PC-3 (cell line): Measurements from ENCODE around the gene ASPN. TPM values are rescaled to one million over a fixed set of nuclear protein-coding genes. Genes with fewer than 3 reads are reported as not detected.

Experiments
- ATAC-seq: fragments of 200-7000 bp; cut with Tn5 transposase; 2 replicates; pipeline ENCODE4 v1.9.1; 2020; ENCODE audit warnings: mild to moderate bottlenecking, moderate library complexity
- BruUV-seq: library from RNA; stranded (reverse); fragments of 400-500 nt; replicated peaks from 2 replicates; lab custom pipeline; 2021; lab: Mats Ljungman, UMichigan
- CTCF ChIA-PET: fragments of 300-600 bp; sonication (Branson Sonifier 250); formaldehyde crosslinking; loops from one replicate; lab custom pipeline; 2022; ENCODE audit warnings: antibody characterized with exemption; lab: Charles Lee
- POLR2A ChIA-PET: fragments of 300-600 bp; sonication (Branson Sonifier 250); formaldehyde crosslinking; loops from one replicate; lab custom pipeline; 2022; ENCODE audit warnings: antibody characterized with exemption; ENCODE audit not compliant: unreplicated experiment; lab: Charles Lee
- DNase-seq: peaks from one replicate; pipeline ENCODE4 v3.0.0-alpha.2; 2015
- H2AFZ ChIP-seq: fragments of 300-600 bp; sonication (generic); 2 replicates; pipeline ENCODE4 v1.6.0; 2016; ENCODE audit warnings: antibody characterized with exemption, low read length
- H3F3A ChIP-seq: fragments of 300-600 bp; sonication (generic); one replicate; pipeline ENCODE4 v1.6.0; 2017; ENCODE audit warnings: antibody characterized with exemption, low read length, control low read depth, mild to moderate bottlenecking; ENCODE audit not compliant: unreplicated experiment
- H3K27ac ChIP-seq: fragments of 300-600 bp; sonication (generic); 2 replicates; pipeline ENCODE4 v1.5.1; 2016; ENCODE audit warnings: mild to moderate bottlenecking, low read length
- H3K27me3 ChIP-seq: fragments of 300-600 bp; sonication (generic); 2 replicates; pipeline ENCODE4 v1.6.1; 2016; ENCODE audit warnings: low read length, mixed read lengths
- H3K36me3 ChIP-seq: fragments of 300-600 bp; sonication (generic); 2 replicates; pipeline ENCODE4 v1.6.1; 2016; ENCODE audit warnings: low read depth, mixed run types, low read length, mixed read lengths
- H3K4me1 ChIP-seq: fragments of 300-600 bp; sonication (generic); 2 replicates; pipeline ENCODE4 v1.5.1; 2016; ENCODE audit warnings: low read length; ENCODE audit not compliant: insufficient read depth
- H3K4me2 ChIP-seq: fragments of 300-600 bp; sonication (generic); 2 replicates; pipeline ENCODE4 v1.6.0; 2016; ENCODE audit warnings: low read length
- H3K4me3 ChIP-seq: fragments of 300-600 bp; sonication (generic); 2 replicates; pipeline ENCODE4 v1.5.1; 2016; ENCODE audit warnings: mild to moderate bottlenecking, low read length, mixed read lengths
- H3K79me2 ChIP-seq: fragments of 300-600 bp; sonication (generic); 2 replicates; pipeline ENCODE4 v1.6.1; 2017; ENCODE audit warnings: low read length, mixed read lengths
- H3K9ac ChIP-seq: fragments of 300-600 bp; sonication (generic); 2 replicates; pipeline ENCODE4 v1.6.0; 2016; ENCODE audit warnings: mild to moderate bottlenecking, low read length
- H3K9me2 ChIP-seq: fragments of 300-600 bp; sonication (generic); replicated peaks from 2 replicates; pipeline ENCODE4 v1.6.1; 2016; ENCODE audit warnings: mixed run types, low read length, mixed read lengths
- H3K9me3 ChIP-seq: fragments of 300-600 bp; sonication (generic); 2 replicates; pipeline ENCODE4 v1.6.1; 2016; ENCODE audit warnings: low read length, mixed read lengths
- H4K20me1 ChIP-seq: fragments of 300-600 bp; sonication (generic); 2 replicates; pipeline ENCODE4 v1.6.1; 2016; ENCODE audit warnings: low read length, mixed read lengths
- EZH2 ChIP-seq: fragments of 300-600 bp; sonication (generic); IDR thresholded peaks from one replicate; pipeline ENCODE4 v1.6.1; 2017; ENCODE audit warnings: antibody characterized with exemption, mild to moderate bottlenecking, low read length; ENCODE audit not compliant: unreplicated experiment
- EZH2phosphoT487 ChIP-seq: fragments of 300-600 bp; sonication (generic); IDR thresholded peaks from 2 replicates; pipeline ENCODE4 v1.6.1; 2018; ENCODE audit warnings: mild to moderate bottlenecking, antibody characterized with exemption, low read length, borderline replicate concordance
- intact Hi-C: fragments of 100-400 bp; cut with micrococcal nuclease; formaldehyde crosslinking; loops from 2 replicates; pipeline ENCODE4 v1.9.0; 2023
- total RNA-seq: library from RNA; depleted of rRNA; stranded (reverse); fragments of >200 nt; gene quantifications from 2 replicates; pipeline ENCODE4 v1.2.3, GENCODE V29; 2014
- TF ChIP-seq, protein P1 (sequence below): fragments of 300-600 bp; sonication (generic); conservative IDR thresholded peaks from 2 replicates; pipeline ENCODE4 v1.5.1; 2017; ENCODE audit warnings: antibody characterized with exemption, low read depth, mild to moderate bottlenecking, low read length

Gene ASPN
- total RNA-seq, 1 experiment from 2014 or later: not detected

DNA sequence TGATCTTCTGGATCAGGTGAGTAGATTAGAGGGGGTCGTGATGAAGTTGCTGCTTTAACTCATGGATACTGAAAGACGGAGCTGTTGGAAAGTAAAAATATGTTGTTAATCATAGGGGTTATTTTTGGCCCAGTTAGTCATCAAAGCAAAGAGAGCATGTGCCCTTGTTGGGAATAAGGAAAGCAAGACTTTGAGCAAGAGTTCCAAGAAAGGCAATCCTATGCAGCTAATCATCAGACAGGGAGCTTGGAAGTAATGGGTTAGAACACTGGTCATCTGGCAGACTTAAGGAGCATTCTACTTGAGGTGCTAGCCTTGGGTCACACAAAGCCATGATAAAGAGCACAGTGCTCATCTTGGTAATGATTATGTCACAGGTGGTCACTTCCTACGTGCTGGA is 18.3 kb downstream of the ASPN start:
- no peaks in the 10 kb centered on the region for H3K27me3 ChIP-seq
- BruUV-seq: no TSS peak
- no peak overlapping the region for H3K27ac ChIP-seq
- H3K79me2 ChIP-seq: no peaks in the 10 kb centered on the region
- no peaks in the 10 kb centered on the region for H3F3A ChIP-seq
- ChIA-PET POLR2A (no interaction called here), CTCF (no interaction called here)
- H3K4me2 ChIP-seq: no peak overlapping the region
- H2AFZ ChIP-seq: no peak overlapping the region
- intact Hi-C loops: no loop called here
- no peak for ATAC-seq
- H3K9me2 ChIP-seq: no peaks in the 10 kb centered on the region
- peak; percentile 12 for DNase-seq
- H4K20me1 ChIP-seq: no peaks in the 10 kb centered on the region
- TF ChIP-seq EZH2 (no peak), EZH2phosphoT487 (no peak)
- TF ChIP-seq, protein P1, sequence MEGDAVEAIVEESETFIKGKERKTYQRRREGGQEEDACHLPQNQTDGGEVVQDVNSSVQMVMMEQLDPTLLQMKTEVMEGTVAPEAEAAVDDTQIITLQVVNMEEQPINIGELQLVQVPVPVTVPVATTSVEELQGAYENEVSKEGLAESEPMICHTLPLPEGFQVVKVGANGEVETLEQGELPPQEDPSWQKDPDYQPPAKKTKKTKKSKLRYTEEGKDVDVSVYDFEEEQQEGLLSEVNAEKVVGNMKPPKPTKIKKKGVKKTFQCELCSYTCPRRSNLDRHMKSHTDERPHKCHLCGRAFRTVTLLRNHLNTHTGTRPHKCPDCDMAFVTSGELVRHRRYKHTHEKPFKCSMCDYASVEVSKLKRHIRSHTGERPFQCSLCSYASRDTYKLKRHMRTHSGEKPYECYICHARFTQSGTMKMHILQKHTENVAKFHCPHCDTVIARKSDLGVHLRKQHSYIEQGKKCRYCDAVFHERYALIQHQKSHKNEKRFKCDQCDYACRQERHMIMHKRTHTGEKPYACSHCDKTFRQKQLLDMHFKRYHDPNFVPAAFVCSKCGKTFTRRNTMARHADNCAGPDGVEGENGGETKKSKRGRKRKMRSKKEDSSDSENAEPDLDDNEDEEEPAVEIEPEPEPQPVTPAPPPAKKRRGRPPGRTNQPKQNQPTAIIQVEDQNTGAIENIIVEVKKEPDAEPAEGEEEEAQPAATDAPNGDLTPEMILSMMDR: no peak
- no peaks in the 10 kb centered on the region for H3K9me3 ChIP-seq
- H3K4me1 ChIP-seq: no peaks in the 10 kb centered on the region
- no peaks in the 10 kb centered on the region for H3K36me3 ChIP-seq
- H3K9ac ChIP-seq: no peak overlapping the region
- no peak overlapping the region for H3K4me3 ChIP-seq

DNA sequence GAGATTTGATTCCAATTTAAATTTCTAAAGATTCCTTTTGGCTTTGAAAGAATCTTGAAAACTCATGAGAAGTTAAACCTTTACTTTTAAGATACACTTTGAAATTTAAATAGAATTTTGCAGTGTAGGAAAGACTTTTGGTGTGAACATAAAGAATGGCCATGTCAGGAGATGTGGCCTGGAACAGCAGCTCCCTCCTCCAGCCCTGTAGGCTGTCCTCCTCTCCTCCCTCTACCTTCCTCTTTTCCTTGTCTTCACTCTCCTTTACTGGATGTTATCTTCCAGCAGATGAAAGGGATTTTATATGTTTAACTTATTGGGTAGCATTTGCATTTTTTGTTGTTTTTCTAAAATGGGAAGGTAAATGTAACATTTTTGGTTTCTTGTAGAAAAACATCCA is 18.9 kb downstream of the ASPN start:
- ChIA-PET POLR2A (no interaction called here), CTCF (no interaction called here)
- intact Hi-C loops: no loop called here
- Histone ChIP-seq H3K4me2 (no peak overlapping the region), H2AFZ (no peak overlapping the region), H3K79me2 (no peaks in the 10 kb centered on the region), H3K9me2 (no peaks in the 10 kb centered on the region), H3K4me1 (no peaks in the 10 kb centered on the region), H4K20me1 (no peaks in the 10 kb centered on the region), H3K9me3 (no peaks in the 10 kb centered on the region), H3F3A (no peaks in the 10 kb centered on the region), H3K27me3 (no peaks in the 10 kb centered on the region), H3K4me3 (no peak overlapping the region), H3K36me3 (no peaks in the 10 kb centered on the region), H3K9ac (no peak overlapping the region; the same call in 1 of the 2 replicates), H3K27ac (no peak overlapping the region)
- no TSS peak for BruUV-seq
- ATAC-seq: no peak
- TF ChIP-seq, protein P1: no peak
- no peak for TF ChIP-seq EZH2phosphoT487
- DNase-seq: no peak

DNA sequence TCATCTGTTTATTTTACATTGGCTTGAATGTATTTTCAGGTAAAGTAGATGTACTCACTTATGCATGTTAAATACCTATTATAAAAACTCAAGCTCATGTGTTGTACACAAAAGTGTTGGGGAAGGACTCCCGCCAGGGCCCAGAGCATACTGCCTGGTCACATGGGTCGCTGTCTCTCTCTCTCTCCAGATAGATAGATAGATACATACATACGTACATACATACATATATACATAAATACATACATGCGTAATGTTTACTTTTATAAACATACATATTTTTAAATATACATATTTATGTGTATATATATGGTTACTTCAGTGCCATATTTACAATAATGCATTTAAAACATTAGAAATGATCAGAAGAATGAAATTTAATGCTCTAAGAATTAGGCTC is 24.7 kb downstream of the ASPN start:
- no TSS peak for BruUV-seq
- ATAC-seq (no peak), DNase-seq (no peak)
- intact Hi-C loops: no loop called here
- Histone ChIP-seq H3K27ac (no peak overlapping the region), H4K20me1 (no peaks in the 10 kb centered on the region), H3K4me2 (no peak overlapping the region), H3K9me3 (no peaks in the 10 kb centered on the region), H3K79me2 (no peaks in the 10 kb centered on the region), H3K4me1 (no peaks in the 10 kb centered on the region), H3K9ac (no peak overlapping the region), H2AFZ (no peak overlapping the region), H3K27me3 (no peaks in the 10 kb centered on the region), H3K36me3 (no peaks in the 10 kb centered on the region), H3K9me2 (no peaks in the 10 kb centered on the region), H3F3A (no peaks in the 10 kb centered on the region), H3K4me3 (no peak overlapping the region)
- TF ChIP-seq EZH2phosphoT487 (no peak), EZH2 (no peak)
- TF ChIP-seq, protein P1: no peak
- ChIA-PET CTCF (no interaction called here), POLR2A (no interaction called here)
